ENCODE results near the gene CDK9.

DNA sequence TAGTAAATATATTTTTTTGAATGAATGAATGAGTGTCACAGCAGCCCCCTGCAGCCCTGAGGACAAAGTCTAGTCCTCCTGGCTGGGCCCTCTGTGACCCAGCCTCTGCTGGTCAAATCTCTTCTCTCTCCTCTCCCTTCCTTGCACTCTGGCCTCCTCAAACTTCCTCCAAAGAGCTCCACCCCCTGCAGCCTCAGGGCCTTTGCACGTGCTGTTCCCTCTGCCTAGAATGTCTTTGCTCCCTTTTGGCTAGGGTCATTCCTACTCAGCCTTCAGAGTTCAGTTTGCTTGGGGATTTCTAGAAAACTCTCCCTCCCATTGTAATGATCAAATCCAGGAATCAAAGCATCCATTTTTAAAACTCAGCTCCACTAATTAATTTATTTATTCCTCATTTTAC lies 20.4 kb upstream of the CDK9 start:
- TF ChIP-seq REST (IDR thresholded peaks at IDR 0.05; ENCODE audit: insufficient read depth in 1 of 2, low read depth in 2 of 2, low read length in 2 of 2) (no peak), TAF1 (IDR thresholded peaks at IDR 0.05; ENCODE audit: borderline replicate concordance, insufficient read depth, low read length) (no peak), POLR2AphosphoS5 (IDR thresholded peaks at IDR 0.05; ENCODE audit: low read depth, low read length) (no peak)

All from PFSK-1 (cell line).